Neural progenitor cell (in vitro differentiated cells): Measurements from ENCODE around the gene STX8. TPM values are rescaled to one million over a fixed set of nuclear protein-coding genes. Genes with fewer than 3 reads are reported as not detected.

Source experiments
- DNase-seq: peaks from one replicate; pipeline ENCODE4 v3.0.0-alpha.2; 2016; ENCODE audit warnings: low spot score
- H2AFZ ChIP-seq: fragments of 200-600 bp; sonication (generic); replicated peaks from 2 replicates; pipeline ENCODE4 v1.6.1; 2016; ENCODE audit warnings: antibody characterized with exemption
- H3F3A ChIP-seq: fragments of 200-600 bp; sonication (generic); 2 replicates; pipeline ENCODE4 v1.6.1; 2016; ENCODE audit warnings: antibody characterized with exemption, low read depth
- H3K27ac ChIP-seq: fragments of 200-600 bp; sonication (generic); 2 replicates; pipeline ENCODE4 v1.5.1; 2016; ENCODE audit warnings: mild to moderate bottlenecking
- H3K27me3 ChIP-seq: fragments of 200-600 bp; sonication (generic); 2 replicates; pipeline ENCODE4 v1.6.1; 2016; ENCODE audit warnings: mild to moderate bottlenecking, moderate library complexity
- H3K36me3 ChIP-seq: fragments of 200-600 bp; sonication (generic); 2 replicates; pipeline ENCODE4 v1.5.1; 2016
- H3K4me1 ChIP-seq: fragments of 200-600 bp; sonication (generic); 2 replicates; pipeline ENCODE4 v1.6.1; 2016; ENCODE audit warnings: mixed run types
- H3K4me2 ChIP-seq: fragments of 200-600 bp; sonication (generic); 2 replicates; pipeline ENCODE4 v1.6.1; 2016
- H3K4me3 ChIP-seq: fragments of 200-600 bp; sonication (generic); 2 replicates; pipeline ENCODE4 v1.5.1; 2016
- H3K79me2 ChIP-seq: fragments of 200-600 bp; sonication (generic); 2 replicates; pipeline ENCODE4 v1.6.1; 2016; ENCODE audit warnings: low read depth
- H3K9ac ChIP-seq: fragments of 200-600 bp; sonication (generic); 2 replicates; pipeline ENCODE4 v1.6.1; 2016
- H3K9me3 ChIP-seq: fragments of 200-600 bp; sonication (generic); 2 replicates; pipeline ENCODE4 v1.5.1; 2016; ENCODE audit warnings: low read depth
- H4K20me1 ChIP-seq: fragments of 200-600 bp; sonication (generic); 2 replicates; pipeline ENCODE4 v1.6.1; 2016; ENCODE audit warnings: low read depth
- H3K27ac Mint-ChIP-seq: 3 replicates; pipeline ENCODE4 v1.8.0; 2021; ENCODE audit warnings: mixed read lengths
- H3K27me3 Mint-ChIP-seq: 2 replicates; pipeline ENCODE4 v1.8.0; 2022; ENCODE audit warnings: low read depth, mild to moderate bottlenecking, inconsistent platforms, moderate library complexity, mixed read lengths; ENCODE audit not compliant: insufficient read depth
- H3K36me3 Mint-ChIP-seq: 3 replicates; pipeline ENCODE4 v1.8.0; 2021; ENCODE audit warnings: mixed read lengths
- H3K4me1 Mint-ChIP-seq: 3 replicates; pipeline ENCODE4 v1.8.0; 2021; ENCODE audit warnings: mixed read lengths
- H3K4me3 Mint-ChIP-seq: 3 replicates; pipeline ENCODE4 v1.8.0; 2021; ENCODE audit warnings: mild to moderate bottlenecking, moderate library complexity, mixed read lengths
- H3K9me3 Mint-ChIP-seq: 3 replicates; pipeline ENCODE4 v1.8.0; 2020; ENCODE audit warnings: mixed read lengths
- EZH2 ChIP-seq: fragments of 200-600 bp; sonication (generic); IDR thresholded peaks from 2 replicates; pipeline ENCODE4 v1.6.1; 2017; ENCODE audit warnings: antibody characterized with exemption, mild to moderate bottlenecking, moderate library complexity
- EZH2phosphoT487 ChIP-seq: fragments of 200-600 bp; sonication (generic); IDR thresholded peaks from 2 replicates; pipeline ENCODE4 v1.6.1; 2017; ENCODE audit warnings: antibody characterized with exemption
- total RNA-seq: library from RNA; depleted of rRNA; stranded (reverse); fragments of >200 nt; gene quantifications from 2 replicates; pipeline ENCODE4 v1.2.3, GENCODE V29; 2015; ENCODE audit warnings: low replicate concordance
- TF ChIP-seq, protein P1 (sequence below): fragments of 200-600 bp; sonication (generic); IDR thresholded peaks from 2 replicates; pipeline ENCODE4 v1.5.1; 2017; ENCODE audit warnings: antibody characterized with exemption, mild to moderate bottlenecking

The STX8 gene
- total RNA-seq, 1 donor from 2014 or later: 79.7 TPM

DNA sequence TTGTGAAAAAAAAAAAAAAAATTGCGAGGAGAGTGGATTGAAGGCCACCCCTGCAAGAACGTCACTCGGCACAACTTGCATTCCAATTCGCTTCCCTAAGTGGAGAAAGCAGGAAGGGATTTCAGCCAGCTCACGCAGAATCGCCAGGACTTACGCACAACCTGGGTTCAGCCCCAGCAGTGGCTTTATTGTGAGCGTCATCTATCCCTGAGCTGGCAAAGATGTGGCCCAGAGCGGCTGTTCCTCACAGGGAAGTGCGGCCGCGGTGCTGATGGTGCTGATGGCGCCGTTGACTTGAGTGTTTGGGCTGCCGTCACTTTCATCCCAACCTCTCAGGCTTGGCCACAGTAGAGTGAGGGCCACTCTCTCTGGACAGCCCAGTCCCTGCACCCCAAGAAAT is 356.7 kb downstream of the STX8 start:
- Mint-ChIP-seq H3K9me3 (peaks cover 32% of the 10 kb centered on the region), H3K27ac (no peak overlapping the region), H3K36me3 (peaks cover 11% of the 10 kb centered on the region), H3K4me1 (peaks cover 22% of the 10 kb centered on the region), H3K4me3 (no peak overlapping the region), H3K27me3 (peaks cover 83% of the 10 kb centered on the region)
- H3K27me3 ChIP-seq: peaks cover 68% of the 10 kb centered on the region
- H3K4me1 ChIP-seq: peaks cover 25% of the 10 kb centered on the region
- TF ChIP-seq, protein P1, sequence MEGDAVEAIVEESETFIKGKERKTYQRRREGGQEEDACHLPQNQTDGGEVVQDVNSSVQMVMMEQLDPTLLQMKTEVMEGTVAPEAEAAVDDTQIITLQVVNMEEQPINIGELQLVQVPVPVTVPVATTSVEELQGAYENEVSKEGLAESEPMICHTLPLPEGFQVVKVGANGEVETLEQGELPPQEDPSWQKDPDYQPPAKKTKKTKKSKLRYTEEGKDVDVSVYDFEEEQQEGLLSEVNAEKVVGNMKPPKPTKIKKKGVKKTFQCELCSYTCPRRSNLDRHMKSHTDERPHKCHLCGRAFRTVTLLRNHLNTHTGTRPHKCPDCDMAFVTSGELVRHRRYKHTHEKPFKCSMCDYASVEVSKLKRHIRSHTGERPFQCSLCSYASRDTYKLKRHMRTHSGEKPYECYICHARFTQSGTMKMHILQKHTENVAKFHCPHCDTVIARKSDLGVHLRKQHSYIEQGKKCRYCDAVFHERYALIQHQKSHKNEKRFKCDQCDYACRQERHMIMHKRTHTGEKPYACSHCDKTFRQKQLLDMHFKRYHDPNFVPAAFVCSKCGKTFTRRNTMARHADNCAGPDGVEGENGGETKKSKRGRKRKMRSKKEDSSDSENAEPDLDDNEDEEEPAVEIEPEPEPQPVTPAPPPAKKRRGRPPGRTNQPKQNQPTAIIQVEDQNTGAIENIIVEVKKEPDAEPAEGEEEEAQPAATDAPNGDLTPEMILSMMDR: no peak
- no peak for TF ChIP-seq EZH2phosphoT487
- TF ChIP-seq EZH2: no peak
- H3K36me3 ChIP-seq: peaks cover 7% of the 10 kb centered on the region
- peaks cover 27% of the 10 kb centered on the region for H3F3A ChIP-seq
- no peak overlapping the region for H3K27ac ChIP-seq
- no peak overlapping the region for H2AFZ ChIP-seq
- DNase-seq: no peak
- peaks cover 37% of the 10 kb centered on the region for H4K20me1 ChIP-seq
- peaks cover 17% of the 10 kb centered on the region for H3K9me3 ChIP-seq
- no peak overlapping the region for H3K4me3 ChIP-seq
- no peaks in the 10 kb centered on the region for H3K79me2 ChIP-seq
- H3K9ac ChIP-seq: no peak overlapping the region
- no peak overlapping the region for H3K4me2 ChIP-seq

DNA sequence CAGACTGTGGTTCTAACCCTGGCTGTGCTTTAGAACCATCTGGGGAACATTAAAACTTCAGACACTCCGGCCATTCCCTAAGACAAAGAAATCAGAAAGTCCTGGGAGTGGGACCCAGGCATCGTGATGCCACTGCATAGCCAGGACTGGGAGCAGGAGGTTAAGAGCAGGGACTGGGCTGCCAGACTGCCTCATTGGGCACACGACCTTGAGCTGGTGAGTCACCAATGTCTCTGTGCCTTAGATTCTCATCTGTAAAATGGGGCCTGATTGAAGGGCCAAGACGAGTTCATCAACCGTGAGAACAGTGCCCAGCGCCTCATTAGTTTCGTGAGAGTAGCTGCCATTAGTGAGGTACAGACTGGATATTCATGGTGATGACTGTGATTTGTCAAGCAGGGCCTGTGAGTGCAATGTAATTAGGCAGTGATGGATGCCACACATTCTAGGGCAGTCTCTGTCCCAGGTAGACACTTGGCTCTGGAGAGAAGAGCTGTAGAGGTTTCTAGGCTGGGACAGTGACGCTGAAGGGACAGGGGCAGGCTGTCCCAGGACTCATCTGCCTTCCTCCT is 357.5 kb downstream of the STX8 start:
- no peak for DNase-seq
- H3K4me1 Mint-ChIP-seq: peaks cover 22% of the 10 kb centered on the region
- no peak overlapping the region for H2AFZ ChIP-seq
- TF ChIP-seq EZH2phosphoT487 (no peak), EZH2 (no peak)
- TF ChIP-seq, protein P1: no peak
- no peak overlapping the region for H3K27ac ChIP-seq
- no peak overlapping the region for H3K4me3 Mint-ChIP-seq
- H3K79me2 ChIP-seq: no peaks in the 10 kb centered on the region
- H3K27ac Mint-ChIP-seq: no peak overlapping the region
- peaks cover 7% of the 10 kb centered on the region for H3K36me3 ChIP-seq
- H3K36me3 Mint-ChIP-seq: peaks cover 11% of the 10 kb centered on the region
- H3K4me2 ChIP-seq: no peak overlapping the region
- H3K27me3 Mint-ChIP-seq: peaks cover 77% of the 10 kb centered on the region
- no peak overlapping the region for H3K9ac ChIP-seq
- peaks cover 17% of the 10 kb centered on the region for H3K9me3 ChIP-seq
- H4K20me1 ChIP-seq: peaks cover 37% of the 10 kb centered on the region
- peaks cover 25% of the 10 kb centered on the region for H3K4me1 ChIP-seq
- H3F3A ChIP-seq: peaks cover 27% of the 10 kb centered on the region
- peaks cover 65% of the 10 kb centered on the region for H3K27me3 ChIP-seq
- peaks cover 32% of the 10 kb centered on the region for H3K9me3 Mint-ChIP-seq
- H3K4me3 ChIP-seq: no peak overlapping the region

DNA sequence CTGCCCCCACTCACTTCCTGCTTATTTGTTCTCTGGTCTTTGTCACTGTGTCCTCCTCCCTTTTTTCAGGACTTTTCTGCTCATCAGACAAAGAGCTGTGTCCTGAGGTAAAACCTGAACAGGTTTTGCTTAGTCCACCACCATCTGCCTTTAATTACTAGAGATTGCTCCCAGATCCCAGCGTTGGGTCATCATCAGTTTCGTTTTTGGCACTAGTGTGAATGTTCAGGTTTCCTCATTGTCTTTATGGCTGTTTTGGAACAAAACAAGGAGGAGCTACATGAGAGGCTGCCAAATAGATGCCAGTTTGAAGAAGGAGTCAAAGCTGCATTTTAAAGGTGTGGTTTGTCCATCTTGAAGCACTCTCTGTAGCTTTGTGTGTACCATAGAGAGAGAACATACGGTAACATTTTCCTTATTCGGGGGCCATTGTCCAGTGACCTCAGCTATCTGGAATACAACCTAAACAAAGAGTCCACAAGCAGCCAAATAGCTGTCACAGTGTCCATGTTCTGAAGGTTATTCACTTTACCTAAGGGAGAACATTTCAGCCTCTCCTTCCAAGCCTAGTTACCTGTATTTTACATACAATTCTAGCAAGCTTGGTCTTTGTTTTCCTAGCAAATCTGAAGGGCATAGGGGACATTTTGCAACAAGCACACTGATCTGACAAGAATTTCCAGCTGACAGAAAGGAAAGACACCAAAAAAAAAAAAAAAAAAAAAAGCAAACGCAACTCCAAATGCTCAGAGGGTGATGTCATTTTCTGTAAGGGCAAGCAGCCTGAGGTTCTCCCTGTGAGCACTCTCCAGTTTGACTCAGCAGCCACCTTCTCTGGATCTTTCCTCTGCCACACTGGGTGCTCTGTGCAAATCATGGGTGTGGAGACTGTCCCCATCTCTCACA is 358.2 kb downstream of the STX8 start:
- Mint-ChIP-seq H3K9me3 (peaks cover 32% of the 10 kb centered on the region), H3K4me3 (no peak overlapping the region), H3K4me1 (peaks cover 22% of the 10 kb centered on the region), H3K36me3 (peaks cover 11% of the 10 kb centered on the region), H3K27me3 (peaks cover 72% of the 10 kb centered on the region), H3K27ac (no peak overlapping the region)
- TF ChIP-seq EZH2: no peak
- TF ChIP-seq, protein P1: no peak
- TF ChIP-seq EZH2phosphoT487: no peak
- peaks cover 7% of the 10 kb centered on the region for H3K36me3 ChIP-seq
- peaks cover 27% of the 10 kb centered on the region for H3F3A ChIP-seq
- DNase-seq: no peak
- H3K4me1 ChIP-seq: peaks cover 25% of the 10 kb centered on the region
- H3K27ac ChIP-seq: no peak overlapping the region
- H4K20me1 ChIP-seq: peaks cover 37% of the 10 kb centered on the region
- no peak overlapping the region for H2AFZ ChIP-seq
- H3K9me3 ChIP-seq: peaks cover 17% of the 10 kb centered on the region
- H3K4me2 ChIP-seq: no peak overlapping the region
- no peaks in the 10 kb centered on the region for H3K79me2 ChIP-seq
- no peak overlapping the region for H3K4me3 ChIP-seq
- no peak overlapping the region for H3K9ac ChIP-seq
- peaks cover 63% of the 10 kb centered on the region for H3K27me3 ChIP-seq
